SJCRH30 (cell line): ENCODE data around the gene WWOX. TPM values are rescaled to one million over a fixed set of nuclear protein-coding genes. Genes with fewer than 3 reads are reported as not detected.

Experiments used
- DNase-seq, 2 experiments: peaks; one replicate each; pipeline ENCODE4 v3.0.0-alpha.2; 2015 to 2020
- H3K27ac ChIP-seq: fragments of 250-450 bp; sonication (Bioruptor Pico); 2 replicates; pipeline ENCODE4 v1.5.1; 2020; ENCODE audit warnings: mild to moderate bottlenecking, moderate library complexity
- H3K27me3 ChIP-seq: fragments of 250-450 bp; sonication (Bioruptor Pico); 2 replicates; pipeline ENCODE4 v1.5.1; 2020; ENCODE audit warnings: mild to moderate bottlenecking, moderate library complexity
- H3K36me3 ChIP-seq: fragments of 250-450 bp; sonication (Bioruptor Pico); 2 replicates; pipeline ENCODE4 v1.5.1; 2020; ENCODE audit warnings: mild to moderate bottlenecking, moderate library complexity
- H3K4me1 ChIP-seq: fragments of 250-450 bp; sonication (Bioruptor Pico); 2 replicates; pipeline ENCODE4 v1.5.1; 2020; ENCODE audit warnings: mild to moderate bottlenecking, moderate library complexity
- H3K4me3 ChIP-seq: fragments of 250-450 bp; sonication (Bioruptor Pico); 2 replicates; pipeline ENCODE4 v1.5.1; 2020; ENCODE audit warnings: mild to moderate bottlenecking, moderate library complexity
- H3K9me3 ChIP-seq: fragments of 250-450 bp; sonication (Bioruptor Pico); replicated peaks from 2 replicates; pipeline ENCODE4 v1.5.1; 2020; ENCODE audit warnings: mild to moderate bottlenecking, moderate library complexity
- total RNA-seq: library from RNA; depleted of rRNA; stranded (reverse); fragments of >200 nt; shearing (Covaris generic); gene quantifications from 2 replicates; pipeline ENCODE4 v1.2.3, GENCODE V29; 2014

The WWOX gene
- total RNA-seq, 1 experiment from 2014 or later, result 16.4 TPM

DNA sequence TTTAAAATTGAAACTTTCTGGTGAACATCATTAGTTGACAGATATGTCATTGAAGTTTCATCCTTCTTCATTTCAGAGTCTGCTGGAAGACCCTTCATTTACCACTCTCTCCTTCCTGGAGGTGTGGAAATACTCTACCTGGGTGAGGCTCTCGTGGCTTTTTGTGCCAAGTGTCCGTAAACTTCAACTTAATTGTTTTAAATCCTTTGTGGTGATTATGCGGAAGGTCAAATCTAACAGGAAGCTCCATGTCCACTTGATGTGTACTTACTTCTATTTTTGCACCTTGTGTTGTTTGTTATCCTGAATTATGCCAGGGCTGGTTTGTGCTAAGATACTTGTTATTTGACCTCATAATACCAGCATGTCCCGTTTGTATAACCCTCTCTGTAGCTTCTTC, 129.2 kb downstream of the WWOX start:
- Histone ChIP-seq H3K27me3 (no peaks in the 10 kb centered on the region), H3K4me1 (no peaks in the 10 kb centered on the region), H3K9me3 (no peaks in the 10 kb centered on the region), H3K36me3 (no peaks in the 10 kb centered on the region), H3K4me3 (no peak overlapping the region), H3K27ac (no peak overlapping the region)
- no peak for DNase-seq

DNA sequence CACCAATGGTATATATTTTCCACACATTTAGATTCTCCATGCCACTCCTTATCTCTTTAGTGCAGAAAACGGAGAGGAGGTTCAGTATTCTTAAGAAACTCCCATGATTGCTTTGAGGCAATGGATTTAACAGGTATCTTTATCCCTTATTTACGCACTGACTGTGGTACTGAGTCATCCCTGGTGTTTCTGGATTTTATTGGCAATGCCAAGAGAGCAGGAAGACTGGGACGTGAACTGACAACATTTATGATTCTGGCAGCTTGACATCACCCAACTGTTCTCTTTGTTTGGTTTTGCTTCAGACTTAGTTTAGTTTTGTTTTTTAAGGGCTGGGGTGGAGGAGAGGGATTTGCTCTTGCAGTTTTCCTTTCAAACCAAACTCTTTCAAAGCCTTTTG, 131.4 kb downstream of the WWOX start:
- DNase-seq, result no peak
- no peak overlapping the region for H3K4me3 ChIP-seq
- no peaks in the 10 kb centered on the region for H3K27me3 ChIP-seq
- H3K4me1 ChIP-seq, result no peaks in the 10 kb centered on the region
- H3K27ac ChIP-seq, result no peak overlapping the region
- no peaks in the 10 kb centered on the region for H3K36me3 ChIP-seq
- H3K9me3 ChIP-seq, result no peaks in the 10 kb centered on the region

DNA sequence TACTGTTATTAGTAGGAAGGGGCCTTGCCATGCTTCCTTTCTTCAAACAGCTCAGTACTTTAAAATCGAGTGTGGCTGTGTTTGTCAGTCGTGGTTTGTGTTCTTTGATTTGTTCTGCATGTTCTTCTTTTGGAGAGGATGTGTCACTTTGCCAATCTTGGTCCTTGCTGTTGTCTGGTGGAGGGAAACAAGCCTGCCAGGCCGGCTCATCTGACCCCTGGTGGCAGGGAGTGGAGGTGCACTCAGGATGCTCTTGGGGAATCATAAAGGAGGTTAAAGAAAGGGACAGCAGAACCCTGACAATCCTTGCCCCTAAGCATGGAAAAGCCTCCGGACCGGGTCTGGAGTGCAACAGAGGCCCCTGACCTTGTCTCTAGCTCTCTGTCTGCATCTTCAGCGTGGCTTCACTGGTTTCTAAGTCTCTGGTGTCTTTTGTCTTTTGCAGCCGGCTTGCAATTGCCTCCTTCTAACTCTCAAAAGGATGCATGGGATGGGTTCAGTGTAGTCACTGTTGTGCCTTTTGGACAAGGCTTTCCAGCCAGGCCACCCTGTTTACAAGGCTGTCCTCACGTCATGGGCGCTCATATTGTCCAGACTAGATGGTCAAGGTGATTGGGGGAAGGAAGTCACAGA, 135.8 kb downstream of the WWOX start:
- H3K4me3 ChIP-seq, result no peak overlapping the region
- H3K27me3 ChIP-seq, result no peaks in the 10 kb centered on the region
- H3K36me3 ChIP-seq, result no peaks in the 10 kb centered on the region
- H3K4me1 ChIP-seq, result no peaks in the 10 kb centered on the region
- H3K27ac ChIP-seq, result peak overlapping the region; percentile 19; the same call in 1 of the 2 replicates
- DNase-seq, result peak; percentile 59 to 81
- no peaks in the 10 kb centered on the region for H3K9me3 ChIP-seq

DNA sequence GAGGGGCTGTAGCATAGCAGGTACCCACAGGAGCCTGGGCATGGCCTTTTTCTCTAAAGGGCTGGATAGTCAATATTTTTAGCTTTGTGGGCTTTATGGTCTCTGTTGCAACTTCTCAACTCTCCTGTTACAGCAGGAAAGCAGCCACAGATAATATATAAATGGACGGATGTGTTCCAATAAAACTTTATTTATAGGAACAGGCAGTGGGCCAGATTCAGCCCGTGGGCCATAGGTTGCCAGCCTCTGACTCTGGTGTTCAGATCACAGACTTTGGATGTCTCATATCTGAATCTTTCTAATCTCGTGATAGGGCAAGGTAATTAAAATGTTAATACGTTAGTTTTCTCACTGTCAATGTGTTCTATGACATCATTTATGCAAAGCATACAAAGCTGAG, 136.4 kb downstream of the WWOX start:
- H3K4me1 ChIP-seq, result no peaks in the 10 kb centered on the region
- DNase-seq, result no peak
- H3K27ac ChIP-seq, result no peak overlapping the region
- H3K4me3 ChIP-seq, result no peak overlapping the region
- H3K36me3 ChIP-seq, result no peaks in the 10 kb centered on the region
- no peaks in the 10 kb centered on the region for H3K27me3 ChIP-seq
- H3K9me3 ChIP-seq, result no peaks in the 10 kb centered on the region

DNA sequence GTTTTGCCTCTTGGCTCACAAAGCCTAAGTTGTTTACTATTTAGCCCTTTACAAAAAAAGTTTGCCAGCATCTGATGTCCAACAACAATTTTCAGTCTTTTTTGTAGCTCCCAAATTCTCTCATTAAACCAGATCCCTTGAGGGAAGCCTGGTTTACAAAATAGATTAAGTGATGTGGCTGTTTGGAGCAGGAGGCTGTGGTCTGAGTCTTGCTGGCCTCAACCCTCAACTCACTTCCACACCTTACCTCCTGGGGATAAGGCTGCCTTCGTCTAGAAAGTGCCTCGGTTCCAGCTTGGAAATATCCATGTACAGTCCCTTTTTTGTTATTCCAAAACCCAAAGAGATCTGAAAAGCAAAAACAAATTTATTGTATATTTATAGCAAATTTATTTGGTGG, 138.4 kb downstream of the WWOX start:
- no peak overlapping the region for H3K27ac ChIP-seq
- no peaks in the 10 kb centered on the region for H3K4me1 ChIP-seq
- DNase-seq, result no peak
- no peaks in the 10 kb centered on the region for H3K9me3 ChIP-seq
- H3K27me3 ChIP-seq, result no peaks in the 10 kb centered on the region
- H3K36me3 ChIP-seq, result no peaks in the 10 kb centered on the region
- no peak overlapping the region for H3K4me3 ChIP-seq

DNA sequence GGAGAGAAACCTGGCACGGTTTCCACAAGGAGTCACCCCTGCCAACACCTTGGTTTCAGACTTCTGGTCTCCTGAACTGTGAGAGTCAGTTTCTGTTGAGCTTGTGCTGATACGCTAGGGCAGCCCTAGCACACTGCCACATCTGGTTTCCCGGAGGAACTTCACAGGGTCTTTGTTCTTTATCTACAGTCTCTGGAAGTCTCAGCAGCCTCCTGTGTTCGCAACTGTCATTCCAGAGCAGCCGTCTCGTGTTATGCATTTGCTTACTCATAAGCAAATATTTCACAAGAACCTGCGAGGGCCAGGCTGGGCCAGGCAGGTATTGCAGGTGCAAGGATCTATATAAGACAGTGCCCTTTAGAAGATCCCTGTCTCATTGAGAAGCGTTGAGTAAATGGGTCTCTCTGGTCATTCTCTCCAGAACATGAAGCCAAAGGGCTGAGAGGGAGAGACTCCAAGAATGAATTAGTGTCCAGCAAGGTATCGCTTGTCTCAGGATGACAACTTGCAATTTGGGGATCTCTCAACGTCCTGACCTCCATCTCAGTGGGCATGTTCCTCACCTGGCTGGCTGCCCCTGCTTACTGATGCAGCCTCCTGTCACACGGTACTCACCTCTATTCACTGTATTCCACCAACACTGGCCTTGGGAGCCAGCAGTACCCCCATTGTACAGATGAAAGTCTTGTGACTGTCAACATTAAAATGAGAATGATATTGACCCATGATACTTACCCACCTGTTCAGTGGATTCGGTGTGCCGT, 141.2 kb downstream of the WWOX start:
- no peaks in the 10 kb centered on the region for H3K36me3 ChIP-seq
- H3K27ac ChIP-seq, result no peak overlapping the region
- no peak for DNase-seq
- no peaks in the 10 kb centered on the region for H3K9me3 ChIP-seq
- no peak overlapping the region for H3K4me3 ChIP-seq
- no peaks in the 10 kb centered on the region for H3K4me1 ChIP-seq
- H3K27me3 ChIP-seq, result no peaks in the 10 kb centered on the region

DNA sequence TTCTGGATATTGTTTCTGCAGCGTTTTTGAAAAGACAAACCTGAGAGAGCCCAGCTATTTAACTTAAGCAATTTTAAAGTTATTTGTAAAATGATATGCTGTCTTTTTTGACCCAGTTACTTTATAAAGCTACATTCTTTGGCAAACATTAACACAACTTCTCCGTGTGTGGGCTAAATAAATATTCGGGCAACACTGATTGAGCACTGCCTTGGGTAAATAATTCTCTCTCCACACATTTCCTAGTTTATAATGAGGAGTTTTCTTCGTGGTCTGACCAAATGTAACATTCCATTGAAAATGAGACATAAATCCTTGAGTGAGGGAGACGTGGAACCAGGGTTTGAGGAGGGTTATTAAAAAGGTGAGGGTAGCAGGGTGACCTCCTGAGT, 142.8 kb downstream of the WWOX start:
- H3K4me3 ChIP-seq, result no peak overlapping the region
- H3K9me3 ChIP-seq, result no peaks in the 10 kb centered on the region
- DNase-seq, result no peak
- no peaks in the 10 kb centered on the region for H3K4me1 ChIP-seq
- no peaks in the 10 kb centered on the region for H3K27me3 ChIP-seq
- no peaks in the 10 kb centered on the region for H3K36me3 ChIP-seq
- no peak overlapping the region for H3K27ac ChIP-seq

DNA sequence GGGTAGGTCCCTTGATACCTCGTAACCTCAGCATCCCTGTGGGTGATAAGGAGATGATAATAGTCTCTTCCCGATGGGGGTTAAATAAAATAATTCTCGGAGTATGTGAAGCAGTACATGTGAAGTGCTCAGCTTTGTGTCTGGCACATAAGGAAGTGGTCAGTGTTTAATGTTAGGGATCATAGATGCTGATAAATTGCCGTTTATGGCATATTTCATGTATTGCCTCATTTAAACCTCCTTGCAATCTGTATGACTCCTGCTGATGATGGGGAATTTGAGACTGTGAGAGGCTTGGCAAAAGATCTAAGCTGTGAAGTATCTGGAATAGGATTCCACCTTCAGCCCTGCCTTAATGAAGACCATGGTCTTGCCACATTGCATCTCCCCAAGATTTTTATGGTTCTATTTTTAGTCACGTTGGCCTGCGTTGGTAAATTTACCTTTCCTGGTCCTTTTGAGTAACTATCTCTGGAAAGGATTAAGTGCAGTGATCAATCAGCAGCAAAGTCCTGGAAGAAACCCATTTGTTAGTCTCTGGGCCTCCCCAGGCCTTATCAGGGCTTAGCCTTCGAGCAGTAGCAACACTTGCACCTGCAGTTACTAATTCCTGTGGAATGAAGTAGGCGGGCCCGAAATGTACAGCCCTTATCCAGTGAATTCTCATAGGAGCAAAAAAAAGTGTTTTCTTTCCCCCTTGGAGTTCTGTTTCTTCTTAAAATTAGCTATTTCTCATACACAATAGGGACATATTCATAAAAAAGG, 144.9 kb downstream of the WWOX start:
- Histone ChIP-seq H3K9me3 (no peaks in the 10 kb centered on the region), H3K36me3 (no peaks in the 10 kb centered on the region), H3K27me3 (no peaks in the 10 kb centered on the region), H3K4me1 (no peaks in the 10 kb centered on the region), H3K27ac (no peak overlapping the region), H3K4me3 (no peak overlapping the region)
- no peak for DNase-seq

DNA sequence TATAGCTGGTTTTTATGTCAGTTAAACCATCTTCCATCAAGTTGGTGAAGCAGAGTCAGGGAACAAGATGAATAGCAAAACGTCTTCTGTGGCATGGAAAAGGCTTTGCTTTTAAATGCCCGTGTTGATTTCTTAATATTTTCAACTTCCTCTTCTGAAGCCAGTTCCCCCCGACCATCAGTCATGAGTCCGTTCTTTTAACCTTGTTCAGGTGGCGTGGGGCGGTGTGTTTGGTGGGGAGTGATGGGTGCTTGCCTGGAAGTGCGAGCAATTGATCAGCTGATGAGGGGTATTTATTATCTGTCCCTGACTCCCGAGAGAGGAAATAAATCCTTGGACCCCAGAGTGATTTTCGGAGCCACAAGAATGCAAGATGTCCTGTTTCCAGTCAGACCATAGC, 147.1 kb downstream of the WWOX start:
- DNase-seq, result no peak
- Histone ChIP-seq H3K9me3 (no peaks in the 10 kb centered on the region), H3K36me3 (no peaks in the 10 kb centered on the region), H3K27ac (no peak overlapping the region), H3K4me3 (no peak overlapping the region), H3K27me3 (no peaks in the 10 kb centered on the region), H3K4me1 (no peaks in the 10 kb centered on the region)

DNA sequence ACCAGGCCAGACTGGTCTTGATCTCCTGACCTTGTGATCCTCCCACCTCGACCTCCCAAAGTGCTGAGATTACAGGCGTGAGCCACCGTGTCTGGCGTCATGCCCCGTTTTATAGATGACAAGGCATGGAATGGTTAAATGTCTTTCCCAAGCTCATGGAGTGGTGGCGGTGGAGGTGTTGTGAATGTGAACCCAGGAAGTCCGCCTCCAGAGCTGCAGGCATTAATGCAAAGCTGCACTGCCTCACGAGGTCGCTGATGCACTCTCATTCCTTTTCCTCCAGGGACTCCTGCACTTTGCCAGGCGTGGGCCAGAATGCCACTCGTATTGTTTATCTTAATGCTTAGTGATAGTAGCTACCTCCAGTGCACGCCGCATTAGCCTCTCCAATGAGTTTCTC, 149.6 kb downstream of the WWOX start:
- no peaks in the 10 kb centered on the region for H3K9me3 ChIP-seq

DNA sequence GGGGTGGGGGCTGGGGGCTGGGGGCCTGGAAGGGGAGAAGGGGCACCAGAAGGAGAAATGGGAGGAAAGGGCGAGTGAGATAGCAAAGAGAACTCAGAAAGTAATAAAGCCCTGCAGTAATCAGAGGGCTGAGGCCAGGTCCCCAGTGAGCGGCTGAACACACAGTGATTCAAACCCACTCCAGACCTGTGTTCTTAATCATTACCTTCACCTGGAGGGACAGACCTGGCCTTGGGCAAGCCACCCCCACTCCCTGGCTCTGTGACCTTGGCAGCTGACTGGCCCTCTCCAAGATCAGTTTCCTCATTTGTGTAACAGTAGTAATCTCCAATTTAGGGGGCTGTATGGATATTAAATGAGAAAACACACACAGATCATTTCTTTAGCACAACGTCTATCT, 150.4 kb downstream of the WWOX start:
- H3K27ac ChIP-seq, result no peak overlapping the region

More for the DNA sequence above, 149.6 kb downstream of the WWOX start:
- Histone ChIP-seq H3K4me3 (no peak overlapping the region), H3K27me3 (no peaks in the 10 kb centered on the region), H3K36me3 (no peaks in the 10 kb centered on the region), H3K4me1 (no peaks in the 10 kb centered on the region), H3K27ac (no peak overlapping the region)
- DNase-seq, result peak; percentile 23 to 36

DNA sequence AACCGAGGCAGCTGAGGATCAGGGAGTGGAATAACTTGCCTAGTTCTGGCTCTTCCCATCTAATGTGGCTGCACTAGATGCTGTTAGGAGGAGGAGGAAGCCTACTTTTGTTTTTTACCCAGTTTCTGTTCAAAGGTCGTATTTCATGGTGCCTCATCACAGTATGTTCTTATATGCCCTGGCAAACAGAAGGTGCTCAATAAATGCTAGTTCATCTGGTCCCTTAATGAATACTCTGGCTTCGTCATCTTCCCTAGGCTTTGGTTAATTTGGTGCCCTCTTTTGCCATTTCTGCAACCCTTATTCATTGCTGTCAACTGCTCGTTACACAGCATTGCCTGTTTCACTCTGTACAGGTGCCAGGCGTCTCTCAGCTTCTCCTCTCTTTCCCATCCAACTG, 151.7 kb downstream of the WWOX start:
- no peak overlapping the region for H3K4me3 ChIP-seq
- no peaks in the 10 kb centered on the region for H3K36me3 ChIP-seq
- no peaks in the 10 kb centered on the region for H3K27me3 ChIP-seq
- no peak overlapping the region for H3K27ac ChIP-seq
- H3K4me1 ChIP-seq, result no peaks in the 10 kb centered on the region
- H3K9me3 ChIP-seq, result no peaks in the 10 kb centered on the region
- no peak for DNase-seq

More for the DNA sequence above, 150.4 kb downstream of the WWOX start:
- no peaks in the 10 kb centered on the region for H3K9me3 ChIP-seq
- H3K4me3 ChIP-seq, result no peak overlapping the region
- H3K27me3 ChIP-seq, result no peaks in the 10 kb centered on the region
- no peaks in the 10 kb centered on the region for H3K4me1 ChIP-seq
- DNase-seq, result no peak
- H3K36me3 ChIP-seq, result no peaks in the 10 kb centered on the region

DNA sequence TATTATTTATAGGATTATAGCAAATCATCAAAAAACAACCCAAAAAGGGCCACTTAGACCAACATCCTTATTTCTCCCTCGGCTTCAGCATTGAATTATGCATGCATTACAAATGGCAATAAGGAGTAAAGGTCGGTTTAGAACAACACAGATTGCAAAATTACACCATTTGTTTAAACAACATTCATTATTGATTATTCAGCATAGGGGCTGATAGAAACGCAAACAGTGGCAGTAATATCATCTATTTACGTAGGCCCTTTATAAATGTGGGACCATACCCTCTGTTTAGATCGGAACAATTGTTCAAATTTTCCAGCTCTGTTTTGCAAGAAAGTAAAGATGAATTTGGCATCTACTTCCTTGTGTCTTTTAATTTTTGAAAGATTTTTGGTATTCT, 153.3 kb downstream of the WWOX start:
- Histone ChIP-seq H3K36me3 (no peaks in the 10 kb centered on the region), H3K9me3 (no peaks in the 10 kb centered on the region), H3K27ac (no peak overlapping the region), H3K27me3 (no peaks in the 10 kb centered on the region), H3K4me1 (peaks cover 8% of the 10 kb centered on the region; the same call in 1 of the 2 replicates), H3K4me3 (no peak overlapping the region)
- DNase-seq, result no peak

DNA sequence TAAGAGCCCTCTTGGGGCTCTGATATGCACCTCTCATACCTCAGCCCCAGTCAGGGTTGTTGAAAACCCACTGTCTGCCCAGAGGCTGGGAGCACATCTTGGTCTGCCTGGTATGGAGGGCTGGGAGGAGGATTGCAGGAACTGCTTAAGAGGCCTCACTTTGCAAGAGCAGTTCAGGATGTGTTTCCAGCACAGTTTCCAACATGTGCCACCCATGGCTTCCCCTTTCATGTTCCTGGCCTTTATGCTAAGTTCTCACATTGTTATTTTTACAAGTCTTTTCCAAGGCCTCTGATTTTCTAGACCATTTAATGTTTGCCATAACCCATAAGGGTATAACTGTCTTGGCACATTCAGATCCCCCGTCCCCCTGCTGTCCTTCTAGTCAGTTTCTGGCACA, 155.4 kb downstream of the WWOX start:
- no peak for DNase-seq
- H3K4me3 ChIP-seq, result no peak overlapping the region
- no peaks in the 10 kb centered on the region for H3K9me3 ChIP-seq
- no peaks in the 10 kb centered on the region for H3K36me3 ChIP-seq
- no peaks in the 10 kb centered on the region for H3K27me3 ChIP-seq
- peaks cover 10% of the 10 kb centered on the region; the same call in 1 of the 2 replicates for H3K4me1 ChIP-seq
- H3K27ac ChIP-seq, result no peak overlapping the region

DNA sequence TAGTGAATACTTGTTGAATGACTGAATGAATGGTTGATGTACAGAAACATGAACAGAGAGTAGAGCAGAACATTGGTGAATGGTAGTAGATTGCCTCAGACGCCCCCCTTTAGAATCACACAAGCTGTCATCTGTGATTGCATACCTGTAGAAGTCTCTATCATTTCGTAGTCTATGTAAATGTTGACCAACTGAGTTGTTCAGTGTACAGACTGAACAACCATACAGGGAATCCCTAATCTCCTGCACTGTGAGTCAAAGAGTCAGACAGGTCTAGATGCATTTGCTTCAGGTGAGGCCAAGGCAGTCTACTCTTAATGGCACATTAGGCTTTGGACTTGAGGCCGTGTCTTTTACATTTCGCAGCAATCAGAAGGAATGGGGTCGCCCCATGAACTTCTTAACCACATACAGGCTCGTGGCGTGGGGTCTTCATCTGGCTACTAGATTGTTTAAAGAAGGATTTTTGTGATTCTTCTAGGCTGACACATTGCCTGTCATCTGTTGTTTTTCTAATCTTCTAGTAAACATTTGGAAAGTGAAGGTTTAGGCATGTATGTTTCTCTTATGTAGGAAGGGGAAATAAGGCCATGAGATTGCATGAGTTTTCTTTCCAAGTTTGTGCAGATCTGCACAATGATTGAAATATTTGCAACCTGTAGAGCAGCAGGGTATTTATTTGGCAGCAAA, 157.4 kb downstream of the WWOX start:
- DNase-seq, result no peak
- H3K9me3 ChIP-seq, result no peaks in the 10 kb centered on the region
- H3K4me3 ChIP-seq, result no peak overlapping the region
- peaks cover 10% of the 10 kb centered on the region; the same call in 1 of the 2 replicates for H3K4me1 ChIP-seq
- H3K27ac ChIP-seq, result peak overlapping the region; percentile 6; the same call in 1 of the 2 replicates
- no peaks in the 10 kb centered on the region for H3K27me3 ChIP-seq
- H3K36me3 ChIP-seq, result no peaks in the 10 kb centered on the region
